HG03045 (cell line): ENCODE data around the gene DCTD.
"Not testable (repeated sequence)": the region's sequence is repeated elsewhere in the genome, so short reads cannot be mapped to it uniquely, and the experiment has no call there.

Source experiments
- ATAC-seq: cut with Tn5 transposase; IDR thresholded peaks from one replicate; pipeline ENCODE4 v1.9.1; 2021; ENCODE audit warnings: mild to moderate bottlenecking, moderate library complexity; ENCODE audit not compliant: unreplicated experiment

DCTD gene

GRCh38 chr4:182922501-182923284 is 5.5 kb upstream of the DCTD start:
- ATAC-seq = no peak

GRCh38 chr4:182921608-182922007 is 4.4 kb upstream of the DCTD start:
- no peak for ATAC-seq

GRCh38 chr4:182920676-182921075 is 3.5 kb upstream of the DCTD start:
- ATAC-seq = no peak

- peak; percentile 20 for ATAC-seq
Observed at GRCh38 chr4:182918791-182919302, 1.7 kb upstream of the DCTD start.

- ATAC-seq = peak; percentile 14
Observed at GRCh38 chr4:182918044-182918607, 940 bp upstream of the DCTD start.

GRCh38 chr4:182916483-182917181 is 554 bp downstream of the DCTD start:
- ATAC-seq = peak; percentile 30

- no peak for ATAC-seq
Observed at GRCh38 chr4:182914357-182914756, 2.8 kb downstream of the DCTD start.

GRCh38 chr4:182913621-182914020 is 3.6 kb downstream of the DCTD start:
- ATAC-seq = no peak

- no peak for ATAC-seq
Observed at GRCh38 chr4:182913036-182913435, 4.2 kb downstream of the DCTD start.

- no peak for ATAC-seq
Observed at GRCh38 chr4:182908124-182908523, 9.1 kb downstream of the DCTD start.

GRCh38 chr4:182907396-182907795 is 9.8 kb downstream of the DCTD start:
- ATAC-seq = no peak

GRCh38 chr4:182906786-182907185 is 10.4 kb downstream of the DCTD start:
- ATAC-seq = no peak

GRCh38 chr4:182905038-182905437 is 12.1 kb downstream of the DCTD start:
- no peak for ATAC-seq

GRCh38 chr4:182904211-182904761 is 12.9 kb downstream of the DCTD start:
- no peak for ATAC-seq

- ATAC-seq = no peak
Observed at GRCh38 chr4:182903013-182903412, 14.2 kb downstream of the DCTD start.

- no peak for ATAC-seq
Observed at GRCh38 chr4:182901337-182901736, 15.8 kb downstream of the DCTD start.

- ATAC-seq = not testable (repeated sequence)
Observed at GRCh38 chr4:182900021-182900420, 17.2 kb downstream of the DCTD start.

GRCh38 chr4:182898479-182898799 is 18.7 kb downstream of the DCTD start:
- no peak for ATAC-seq

GRCh38 chr4:182897601-182898478 is 19.3 kb downstream of the DCTD start:
- ATAC-seq = no peak

GRCh38 chr4:182896421-182896820 is 20.8 kb downstream of the DCTD start:
- ATAC-seq = no peak
